Neural cell (in vitro differentiated cells): Measurements from ENCODE around the gene TRIM60. TPM values are rescaled to one million over a fixed set of nuclear protein-coding genes. Genes with fewer than 3 reads are reported as not detected.

Experiments
- H2AFZ ChIP-seq: fragments of 200-600, 300-800 bp; sonication (generic), shearing (Covaris generic); 2 replicates; pipeline ENCODE4 v1.6.0; 2014; ENCODE audit warnings: low read depth, mild to moderate bottlenecking, antibody characterized with exemption, low read length, moderate library complexity
- H3F3A ChIP-seq: fragments of 200-600 bp; shearing (Covaris generic); 2 replicates; pipeline ENCODE4 v1.6.1; 2016; ENCODE audit warnings: mild to moderate bottlenecking, moderate library complexity, mixed read lengths, antibody characterized with exemption, low read length; ENCODE audit not compliant: insufficient read depth, poor library complexity, severe bottlenecking
- H3K27ac ChIP-seq: fragments of 200-600, 300-800 bp; sonication (generic), shearing (Covaris generic); 2 replicates; pipeline ENCODE4 v1.5.1; 2014; ENCODE audit warnings: mild to moderate bottlenecking, low read length, moderate library complexity
- H3K27me3 ChIP-seq: fragments of 300-800, 200-600 bp; sonication (generic), shearing (Covaris generic); 2 replicates; pipeline ENCODE4 v1.6.0; 2014; ENCODE audit warnings: mild to moderate bottlenecking, low read depth, low read length, moderate library complexity; ENCODE audit not compliant: insufficient read depth
- H3K36me3 ChIP-seq: fragments of 300-800, 200-600 bp; sonication (generic), shearing (Covaris generic); 2 replicates; pipeline ENCODE4 v1.5.1; 2014; ENCODE audit warnings: mild to moderate bottlenecking, antibody characterized with exemption, low read length, moderate library complexity; ENCODE audit not compliant: insufficient read depth
- H3K4me2 ChIP-seq: fragments of 300-800, 200-600 bp; sonication (generic), shearing (Covaris generic); 2 replicates; pipeline ENCODE4 v1.6.0; 2014; ENCODE audit warnings: mild to moderate bottlenecking, low read length
- H3K4me3 ChIP-seq: fragments of 300-800, 200-600 bp; sonication (generic), shearing (Covaris generic); 2 replicates; pipeline ENCODE4 v1.5.1; 2014; ENCODE audit warnings: mild to moderate bottlenecking, low read length, moderate library complexity
- H3K79me2 ChIP-seq: fragments of 200-600 bp; shearing (Covaris generic); replicated peaks from 2 replicates; pipeline ENCODE4 v1.6.0; 2014; ENCODE audit warnings: mild to moderate bottlenecking, low read length, moderate library complexity; ENCODE audit not compliant: insufficient read depth
- H3K9ac ChIP-seq: fragments of 300-800, 200-600 bp; sonication (generic), shearing (Covaris generic); 2 replicates; pipeline ENCODE4 v1.6.1; 2016; ENCODE audit warnings: mild to moderate bottlenecking, low read length, mixed read lengths
- H3K9me2 ChIP-seq: fragments of 200-600 bp; shearing (Covaris generic); 2 replicates; pipeline ENCODE4 v1.6.1; 2016; ENCODE audit warnings: mild to moderate bottlenecking, low read length, mixed read lengths; ENCODE audit not compliant: insufficient read depth
- H3K9me3 ChIP-seq: fragments of 200-600, 300-800 bp; sonication (generic), shearing (Covaris generic); 2 replicates; pipeline ENCODE4 v1.6.1; 2016; ENCODE audit warnings: mild to moderate bottlenecking, mixed run types, low read length, moderate library complexity, mixed read lengths
- H4K20me1 ChIP-seq: fragments of 200-600 bp; shearing (Covaris generic); 2 replicates; pipeline ENCODE4 v1.6.1; 2016; ENCODE audit warnings: mild to moderate bottlenecking, mixed run types; ENCODE audit not compliant: insufficient read depth
- EP300 ChIP-seq: fragments of 450-650 bp; conservative IDR thresholded peaks from 2 replicates; pipeline ENCODE4 v1.6.1; 2014; ENCODE audit warnings: antibody characterized with exemption, mild to moderate bottlenecking, moderate library complexity; ENCODE audit not compliant: poor library complexity, severe bottlenecking
- EZH2 ChIP-seq: fragments of 200-600, 300-800 bp; shearing (Covaris generic), sonication (generic); IDR thresholded peaks from 2 replicates; pipeline ENCODE4 v1.6.1; 2014; ENCODE audit warnings: antibody characterized with exemption, low read length, borderline replicate concordance, mild to moderate bottlenecking; ENCODE audit not compliant: insufficient read depth, poor library complexity, severe bottlenecking
- MXI1 ChIP-seq: fragments of 450-650 bp; conservative IDR thresholded peaks from 2 replicates; pipeline ENCODE4 v1.6.1; 2014; ENCODE audit warnings: antibody characterized with exemption, mild to moderate bottlenecking; ENCODE audit not compliant: poor library complexity, severe bottlenecking
- POLR2AphosphoS5 ChIP-seq: IDR thresholded peaks from 2 replicates; pipeline ENCODE4 v1.6.1; 2012
- RAD21 ChIP-seq: fragments of 450-650 bp; conservative IDR thresholded peaks from 2 replicates; pipeline ENCODE4 v1.6.1; 2014; ENCODE audit warnings: antibody characterized with exemption, mild to moderate bottlenecking, moderate library complexity
- SMC3 ChIP-seq: fragments of 450-650 bp; conservative IDR thresholded peaks from 2 replicates; pipeline ENCODE4 v1.6.1; 2014; ENCODE audit warnings: antibody characterized with exemption, mild to moderate bottlenecking, moderate library complexity; ENCODE audit not compliant: poor library complexity
- TAF1 ChIP-seq: IDR thresholded peaks from 2 replicates; pipeline ENCODE4 v1.6.1; 2012; ENCODE audit warnings: low read depth
- polyA plus RNA-seq: library from polyadenylated mRNA; depleted of rRNA; stranded (reverse); fragments of >200 nt; gene quantifications from 2 replicates; pipeline ENCODE4 v1.2.3, GENCODE V29; 2014
- TF ChIP-seq, protein P1 (sequence below): fragments of 450-650 bp; IDR thresholded peaks from 2 replicates; pipeline ENCODE4 v1.5.1; 2014; ENCODE audit warnings: antibody characterized with exemption, mild to moderate bottlenecking, moderate library complexity; ENCODE audit not compliant: poor library complexity, severe bottlenecking
- TF ChIP-seq, protein P2 (sequence below): IDR thresholded peaks from 2 replicates; pipeline ENCODE4 v1.6.1; 2012; ENCODE audit warnings: borderline replicate concordance

TRIM60 gene
- polyA plus RNA-seq, 1 donor from 2014 or later = not detected

DNA sequence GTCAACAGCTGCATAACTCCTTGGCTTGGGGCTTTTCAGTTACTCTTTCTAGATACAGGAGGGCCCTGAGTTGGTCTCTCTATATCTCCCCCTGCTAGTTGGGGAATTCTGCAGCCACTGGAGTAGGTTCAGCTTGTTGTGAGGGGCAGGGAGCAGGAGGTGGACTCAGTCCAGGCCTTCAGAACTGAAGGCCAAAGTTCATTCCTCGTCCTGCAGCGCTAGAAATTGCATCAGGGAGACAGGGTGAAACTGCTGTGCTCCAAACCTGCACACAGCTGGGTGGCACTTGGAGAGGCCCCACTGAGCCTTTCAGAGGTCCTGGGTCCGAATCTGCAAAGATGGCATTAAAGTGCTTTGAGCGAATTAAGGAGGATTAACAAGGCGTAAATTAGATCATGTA is 24.9 kb upstream of the TRIM60 start:
- H4K20me1 ChIP-seq = no peaks in the 10 kb centered on the region
- no peak overlapping the region for H3K4me2 ChIP-seq
- no peak for TF ChIP-seq SMC3
- no peak for TF ChIP-seq MXI1
- TF ChIP-seq, protein P1, sequence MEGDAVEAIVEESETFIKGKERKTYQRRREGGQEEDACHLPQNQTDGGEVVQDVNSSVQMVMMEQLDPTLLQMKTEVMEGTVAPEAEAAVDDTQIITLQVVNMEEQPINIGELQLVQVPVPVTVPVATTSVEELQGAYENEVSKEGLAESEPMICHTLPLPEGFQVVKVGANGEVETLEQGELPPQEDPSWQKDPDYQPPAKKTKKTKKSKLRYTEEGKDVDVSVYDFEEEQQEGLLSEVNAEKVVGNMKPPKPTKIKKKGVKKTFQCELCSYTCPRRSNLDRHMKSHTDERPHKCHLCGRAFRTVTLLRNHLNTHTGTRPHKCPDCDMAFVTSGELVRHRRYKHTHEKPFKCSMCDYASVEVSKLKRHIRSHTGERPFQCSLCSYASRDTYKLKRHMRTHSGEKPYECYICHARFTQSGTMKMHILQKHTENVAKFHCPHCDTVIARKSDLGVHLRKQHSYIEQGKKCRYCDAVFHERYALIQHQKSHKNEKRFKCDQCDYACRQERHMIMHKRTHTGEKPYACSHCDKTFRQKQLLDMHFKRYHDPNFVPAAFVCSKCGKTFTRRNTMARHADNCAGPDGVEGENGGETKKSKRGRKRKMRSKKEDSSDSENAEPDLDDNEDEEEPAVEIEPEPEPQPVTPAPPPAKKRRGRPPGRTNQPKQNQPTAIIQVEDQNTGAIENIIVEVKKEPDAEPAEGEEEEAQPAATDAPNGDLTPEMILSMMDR = no peak
- no peak for TF ChIP-seq POLR2AphosphoS5
- H3K9me2 ChIP-seq = no peaks in the 10 kb centered on the region
- H3F3A ChIP-seq = no peaks in the 10 kb centered on the region
- no peak overlapping the region for H3K4me3 ChIP-seq
- no peak overlapping the region for H3K9ac ChIP-seq
- no peaks in the 10 kb centered on the region for H3K27me3 ChIP-seq
- no peaks in the 10 kb centered on the region for H3K79me2 ChIP-seq
- no peak overlapping the region for H2AFZ ChIP-seq
- no peak overlapping the region for H3K27ac ChIP-seq
- no peaks in the 10 kb centered on the region for H3K36me3 ChIP-seq
- no peaks in the 10 kb centered on the region for H3K9me3 ChIP-seq

DNA sequence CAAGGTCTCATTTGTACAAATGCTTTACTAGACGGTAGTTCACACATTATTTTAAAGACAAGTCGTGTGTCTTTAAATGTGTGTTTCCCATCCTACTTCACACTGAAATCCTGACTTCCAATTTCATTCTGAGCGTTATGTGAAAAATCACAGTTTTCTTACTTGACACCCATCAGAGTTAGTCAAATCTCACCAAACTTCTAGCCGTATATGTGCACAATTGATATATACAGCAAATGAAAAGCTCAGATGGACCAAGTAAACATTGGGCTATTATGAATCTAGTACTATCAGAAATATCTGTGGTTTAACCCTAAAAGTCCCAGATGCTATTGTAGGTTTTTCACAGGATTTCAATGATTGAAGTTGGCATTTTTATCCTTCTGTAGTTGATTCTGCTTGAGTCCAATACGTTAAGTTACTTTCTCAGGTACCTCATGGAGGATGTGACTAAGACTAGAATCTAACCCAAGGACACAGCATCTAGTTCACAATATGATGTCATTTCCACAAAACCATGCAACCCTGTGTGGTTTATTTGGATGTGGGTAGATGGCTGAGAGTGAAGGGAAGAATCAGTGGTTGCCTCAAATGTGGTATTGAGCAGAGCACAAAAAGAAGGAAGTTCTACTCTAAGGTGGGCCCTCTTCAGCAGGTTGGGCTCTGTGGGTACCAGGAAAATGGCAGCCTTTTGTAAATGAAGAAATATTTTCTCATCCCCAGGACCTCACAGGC is 22.1 kb upstream of the TRIM60 start:
- Histone ChIP-seq H3F3A (no peaks in the 10 kb centered on the region), H3K4me2 (no peak overlapping the region), H3K36me3 (no peaks in the 10 kb centered on the region), H3K9me3 (no peaks in the 10 kb centered on the region), H3K27me3 (no peaks in the 10 kb centered on the region), H3K27ac (no peak overlapping the region), H3K4me3 (no peak overlapping the region), H2AFZ (no peak overlapping the region), H4K20me1 (no peaks in the 10 kb centered on the region), H3K79me2 (no peaks in the 10 kb centered on the region), H3K9me2 (no peaks in the 10 kb centered on the region), H3K9ac (no peak overlapping the region)
- TF ChIP-seq POLR2AphosphoS5 = no peak
- no peak for TF ChIP-seq MXI1
- TF ChIP-seq, protein P2, sequence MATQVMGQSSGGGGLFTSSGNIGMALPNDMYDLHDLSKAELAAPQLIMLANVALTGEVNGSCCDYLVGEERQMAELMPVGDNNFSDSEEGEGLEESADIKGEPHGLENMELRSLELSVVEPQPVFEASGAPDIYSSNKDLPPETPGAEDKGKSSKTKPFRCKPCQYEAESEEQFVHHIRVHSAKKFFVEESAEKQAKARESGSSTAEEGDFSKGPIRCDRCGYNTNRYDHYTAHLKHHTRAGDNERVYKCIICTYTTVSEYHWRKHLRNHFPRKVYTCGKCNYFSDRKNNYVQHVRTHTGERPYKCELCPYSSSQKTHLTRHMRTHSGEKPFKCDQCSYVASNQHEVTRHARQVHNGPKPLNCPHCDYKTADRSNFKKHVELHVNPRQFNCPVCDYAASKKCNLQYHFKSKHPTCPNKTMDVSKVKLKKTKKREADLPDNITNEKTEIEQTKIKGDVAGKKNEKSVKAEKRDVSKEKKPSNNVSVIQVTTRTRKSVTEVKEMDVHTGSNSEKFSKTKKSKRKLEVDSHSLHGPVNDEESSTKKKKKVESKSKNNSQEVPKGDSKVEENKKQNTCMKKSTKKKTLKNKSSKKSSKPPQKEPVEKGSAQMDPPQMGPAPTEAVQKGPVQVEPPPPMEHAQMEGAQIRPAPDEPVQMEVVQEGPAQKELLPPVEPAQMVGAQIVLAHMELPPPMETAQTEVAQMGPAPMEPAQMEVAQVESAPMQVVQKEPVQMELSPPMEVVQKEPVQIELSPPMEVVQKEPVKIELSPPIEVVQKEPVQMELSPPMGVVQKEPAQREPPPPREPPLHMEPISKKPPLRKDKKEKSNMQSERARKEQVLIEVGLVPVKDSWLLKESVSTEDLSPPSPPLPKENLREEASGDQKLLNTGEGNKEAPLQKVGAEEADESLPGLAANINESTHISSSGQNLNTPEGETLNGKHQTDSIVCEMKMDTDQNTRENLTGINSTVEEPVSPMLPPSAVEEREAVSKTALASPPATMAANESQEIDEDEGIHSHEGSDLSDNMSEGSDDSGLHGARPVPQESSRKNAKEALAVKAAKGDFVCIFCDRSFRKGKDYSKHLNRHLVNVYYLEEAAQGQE = no peak
- TF ChIP-seq EZH2 = no peak
- no peak for TF ChIP-seq RAD21
- TF ChIP-seq, protein P1 = no peak
- no peak for TF ChIP-seq SMC3
- TF ChIP-seq EP300 = no peak
- no peak for TF ChIP-seq TAF1
